Body of pancreas (tissue), 4 donors: ENCODE data around the gene ADPRHL1.

Source experiments
- POLR2A ChIP-seq, 3 donors: fragments of 450-650 bp; IDR thresholded peaks; one replicate each; pipeline ENCODE4 v1.6.1; 2016; ENCODE audit warnings: antibody characterized with exemption in 3 of 3, mild to moderate bottlenecking in 2 of 3
- TF ChIP-seq, protein P1 (sequence below), 7 experiments: fragments of 450-650 bp in 4 of 7; fragments of 200-600 bp in 3 of 7; sonication (generic) in 3 of 7; IDR thresholded peaks; one replicate each; pipeline ENCODE4 v1.5.1; 2016 to 2019; ENCODE audit warnings: antibody characterized with exemption in 7 of 7

DNA sequence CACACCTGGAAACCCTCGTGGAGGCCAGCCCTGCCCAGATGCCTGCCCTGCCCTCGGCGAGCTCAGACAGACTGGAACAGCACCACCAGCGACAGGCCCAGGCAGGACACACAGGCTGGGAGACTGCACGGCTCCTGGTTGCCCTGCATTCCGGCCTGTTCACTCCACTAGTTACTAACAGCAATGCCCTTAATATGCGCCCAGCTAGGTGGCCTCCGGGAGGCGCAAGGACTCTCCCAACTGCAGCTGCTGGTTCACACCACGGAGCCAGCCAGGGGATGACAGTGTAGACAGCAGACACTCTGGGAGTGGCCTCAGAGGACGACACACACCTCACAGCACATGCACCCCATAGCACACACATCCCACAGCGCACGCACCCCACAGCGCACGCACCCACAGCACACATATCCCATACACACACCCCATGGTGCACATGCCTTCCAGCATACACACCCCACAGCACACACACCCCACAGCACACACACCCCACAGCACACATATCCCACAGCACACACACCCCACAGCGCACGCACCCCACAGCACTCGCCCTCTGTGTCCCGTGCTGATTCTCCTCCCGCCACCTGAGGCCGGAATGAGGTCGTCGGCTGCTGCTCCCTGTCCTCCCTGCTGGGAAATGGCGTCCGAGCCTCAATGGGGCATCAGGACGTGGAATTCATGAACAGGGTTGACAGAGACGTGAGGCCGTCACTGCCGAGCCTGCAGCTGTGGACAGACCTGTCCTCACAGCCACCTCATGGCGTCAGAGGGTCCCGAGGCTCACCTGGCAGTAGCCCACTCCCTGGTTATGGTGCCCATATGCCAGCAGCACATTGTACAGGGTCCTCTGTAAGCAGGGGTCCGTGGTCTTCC is 103.0 kb downstream of the ADPRHL1 start:
- TF ChIP-seq, protein P1, sequence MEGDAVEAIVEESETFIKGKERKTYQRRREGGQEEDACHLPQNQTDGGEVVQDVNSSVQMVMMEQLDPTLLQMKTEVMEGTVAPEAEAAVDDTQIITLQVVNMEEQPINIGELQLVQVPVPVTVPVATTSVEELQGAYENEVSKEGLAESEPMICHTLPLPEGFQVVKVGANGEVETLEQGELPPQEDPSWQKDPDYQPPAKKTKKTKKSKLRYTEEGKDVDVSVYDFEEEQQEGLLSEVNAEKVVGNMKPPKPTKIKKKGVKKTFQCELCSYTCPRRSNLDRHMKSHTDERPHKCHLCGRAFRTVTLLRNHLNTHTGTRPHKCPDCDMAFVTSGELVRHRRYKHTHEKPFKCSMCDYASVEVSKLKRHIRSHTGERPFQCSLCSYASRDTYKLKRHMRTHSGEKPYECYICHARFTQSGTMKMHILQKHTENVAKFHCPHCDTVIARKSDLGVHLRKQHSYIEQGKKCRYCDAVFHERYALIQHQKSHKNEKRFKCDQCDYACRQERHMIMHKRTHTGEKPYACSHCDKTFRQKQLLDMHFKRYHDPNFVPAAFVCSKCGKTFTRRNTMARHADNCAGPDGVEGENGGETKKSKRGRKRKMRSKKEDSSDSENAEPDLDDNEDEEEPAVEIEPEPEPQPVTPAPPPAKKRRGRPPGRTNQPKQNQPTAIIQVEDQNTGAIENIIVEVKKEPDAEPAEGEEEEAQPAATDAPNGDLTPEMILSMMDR (IDR thresholded peaks at IDR 0.05) = no peak
- TF ChIP-seq POLR2A (IDR thresholded peaks at IDR 0.05) = no peak
